NCI-H2227 (cell line): Measurements from ENCODE around the gene ANKRD40CL.
"Not testable (repeated sequence)": the region's sequence is repeated elsewhere in the genome, so short reads cannot be mapped to it uniquely, and the experiment has no call there.

Experiments used
- DNase-seq: peaks from one replicate; lab custom pipeline; 2025; ENCODE audit not compliant: unreplicated experiment; lab: John Stamatoyannopoulos, UW

The ANKRD40CL gene

GRCh38 chr17:50763716-50764475, 3.4 kb downstream of the ANKRD40CL start:
- DNase-seq = peak; percentile 41

DNA sequence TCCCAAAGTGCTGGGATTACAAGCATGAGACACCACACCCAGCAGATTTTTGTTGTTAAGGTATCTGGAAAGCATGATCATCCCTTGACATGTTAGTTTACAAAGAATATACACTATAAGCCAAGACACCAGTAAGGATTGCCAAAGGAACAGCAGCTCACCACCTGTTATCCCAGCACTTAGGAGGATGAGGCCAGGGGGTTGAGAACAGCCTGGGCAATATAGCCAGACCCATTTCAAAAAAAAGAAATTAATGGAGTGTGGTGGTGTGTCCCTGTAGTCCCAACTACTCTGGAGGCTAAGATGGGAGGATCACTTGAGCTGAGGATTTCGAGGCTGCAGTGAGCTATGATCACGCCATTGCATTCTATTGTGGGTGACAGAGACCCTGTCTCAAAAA, 5.1 kb downstream of the ANKRD40CL start:
- no peak for DNase-seq

- no peak for DNase-seq
Observed at GRCh38 chr17:50758989-50759544, 8.3 kb downstream of the ANKRD40CL start.

GRCh38 chr17:50758524-50758923, 8.8 kb downstream of the ANKRD40CL start:
- no peak for DNase-seq

DNA sequence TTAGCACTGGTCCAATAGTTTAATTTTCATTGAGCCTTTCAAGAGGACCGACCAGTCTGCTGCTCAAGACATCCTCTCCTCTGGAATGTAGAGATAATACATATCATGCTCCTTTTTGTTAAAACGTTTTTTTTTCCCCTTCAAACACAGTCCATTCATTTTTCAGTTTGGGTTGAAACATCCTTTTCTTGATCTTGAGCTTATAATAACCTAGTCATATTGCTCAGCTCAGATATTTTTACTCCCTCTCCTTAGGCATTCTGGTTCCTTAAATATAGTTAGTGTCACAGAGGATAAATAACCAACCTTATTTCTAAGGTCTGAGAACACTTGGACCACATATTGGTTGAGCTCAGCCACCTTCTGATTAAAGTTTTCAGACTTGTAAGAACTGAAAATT, 12.8 kb downstream of the ANKRD40CL start:
- DNase-seq = no peak

- no peak for DNase-seq
Observed at GRCh38 chr17:50749245-50749644, 18.1 kb downstream of the ANKRD40CL start.

GRCh38 chr17:50745631-50746030, 21.7 kb downstream of the ANKRD40CL start:
- DNase-seq = no peak

DNA sequence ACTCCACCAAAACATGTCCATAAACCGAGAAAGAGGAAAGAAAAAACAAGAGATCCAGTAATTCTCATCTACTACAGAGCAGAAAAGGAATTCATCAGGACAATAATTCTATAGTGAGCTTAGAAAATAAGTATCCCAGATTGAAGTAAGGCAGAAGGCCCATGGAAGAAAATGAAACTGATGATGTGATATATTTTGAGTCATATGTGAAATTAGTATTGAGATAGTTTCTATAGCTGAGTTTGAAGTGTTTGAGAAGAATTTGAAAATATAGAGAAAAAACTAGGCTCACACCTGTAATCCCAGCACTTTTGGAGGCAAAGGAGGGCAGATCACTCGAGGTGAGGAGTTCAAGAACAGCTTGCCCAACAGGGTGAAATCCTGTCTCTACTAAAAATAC, 28.2 kb downstream of the ANKRD40CL start:
- no peak for DNase-seq

GRCh38 chr17:50737118-50737698, 30.1 kb downstream of the ANKRD40CL start:
- no peak for DNase-seq

DNA sequence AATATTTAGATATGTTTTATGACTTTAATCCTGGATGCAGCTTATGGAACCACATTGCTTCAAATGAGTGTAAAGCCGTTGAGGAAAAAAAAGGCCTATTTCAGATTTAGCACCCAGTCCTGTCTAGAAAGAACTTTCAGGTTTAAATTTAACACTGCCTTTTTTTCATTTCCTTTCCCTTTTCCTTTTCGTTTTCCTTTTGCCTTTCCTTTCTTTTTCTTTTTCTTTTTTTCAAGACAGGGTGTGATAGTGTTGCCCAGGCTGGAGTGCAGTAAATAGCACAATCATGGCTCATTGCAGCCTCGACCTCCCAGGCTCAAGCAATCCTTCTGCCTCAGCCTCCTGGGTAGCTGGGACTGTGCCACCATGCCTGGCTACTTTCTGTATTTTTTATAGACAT, 32.0 kb downstream of the ANKRD40CL start:
- DNase-seq = no peak

DNA sequence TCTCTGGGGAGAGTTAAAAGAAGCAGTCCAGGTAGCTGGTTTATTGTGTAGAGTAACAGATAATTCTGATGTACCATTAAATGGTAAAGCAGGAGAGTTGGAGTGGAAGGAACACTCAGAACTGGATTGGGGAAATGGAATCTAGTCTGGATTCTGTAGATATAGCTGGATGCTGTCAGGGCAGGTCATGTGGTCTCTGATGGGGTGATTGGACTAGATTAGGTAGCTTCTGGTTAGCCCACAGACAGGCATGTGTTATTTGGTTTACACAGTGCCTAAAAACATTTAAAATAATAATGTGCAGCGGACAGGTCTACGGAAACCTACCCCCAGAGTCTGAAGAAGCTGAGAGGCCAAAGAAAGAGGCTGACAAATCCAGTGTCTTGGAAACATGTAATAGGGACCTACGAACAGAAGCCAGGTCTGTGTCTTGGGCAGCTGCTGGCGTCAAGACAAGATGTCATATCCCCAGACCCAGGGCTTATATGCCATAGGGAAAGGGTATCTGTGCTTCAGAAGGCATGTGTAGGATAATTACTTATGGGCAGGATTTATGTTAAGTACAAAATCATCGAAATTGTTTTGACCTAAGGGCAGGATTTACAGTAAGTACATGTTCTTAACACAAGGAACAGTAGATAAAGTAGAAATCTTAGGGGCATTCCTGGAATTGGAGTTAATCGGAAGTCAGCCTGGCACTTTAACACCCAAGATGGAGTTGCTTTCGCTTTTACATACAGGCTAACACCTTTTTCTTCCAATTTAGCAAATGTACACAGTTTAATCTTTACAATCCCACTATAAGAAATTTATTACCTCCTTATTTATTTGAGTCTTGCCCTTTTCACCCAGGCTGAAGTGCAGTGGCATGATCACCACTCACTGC, 35.5 kb downstream of the ANKRD40CL start:
- DNase-seq = no peak

DNA sequence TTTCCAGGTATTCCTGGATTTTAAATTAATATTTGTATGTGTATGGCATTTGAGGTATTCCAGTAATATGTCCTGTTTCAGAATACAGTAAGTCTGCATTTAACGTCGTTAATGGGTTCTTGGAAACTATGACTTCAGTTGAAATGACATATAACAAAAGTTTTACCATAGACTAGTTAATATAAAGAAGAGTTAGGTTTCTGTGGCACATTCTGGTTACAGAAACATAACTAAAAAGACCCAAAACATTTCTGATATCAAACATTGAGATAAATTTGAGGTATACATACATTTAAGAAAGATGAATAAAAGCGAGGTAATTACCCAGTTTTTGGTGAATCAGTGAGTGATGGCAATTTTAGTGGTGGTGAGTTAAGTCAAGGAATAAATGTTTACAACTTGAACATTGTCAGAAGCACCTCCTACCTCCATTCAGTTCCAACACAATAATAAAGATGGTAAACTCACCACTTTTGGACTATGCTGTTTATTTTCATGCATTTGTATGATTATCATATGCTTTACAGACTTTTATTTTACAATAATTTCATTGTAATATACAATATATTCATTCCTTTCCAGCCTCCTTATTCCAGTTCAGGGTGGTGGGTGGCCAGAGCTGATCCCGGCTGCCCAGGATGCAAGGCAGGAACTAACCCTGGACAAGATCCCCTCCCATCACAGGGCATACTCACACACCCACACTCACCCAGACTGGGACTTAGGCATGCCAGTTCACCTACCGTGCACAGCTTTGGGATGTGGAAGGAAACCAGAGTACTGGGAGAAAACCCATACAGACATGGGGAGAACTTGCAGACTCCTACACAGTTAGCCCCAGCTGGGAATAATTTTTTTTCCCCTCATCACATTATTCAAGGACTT, 38.2 kb downstream of the ANKRD40CL start:
- no peak for DNase-seq

DNA sequence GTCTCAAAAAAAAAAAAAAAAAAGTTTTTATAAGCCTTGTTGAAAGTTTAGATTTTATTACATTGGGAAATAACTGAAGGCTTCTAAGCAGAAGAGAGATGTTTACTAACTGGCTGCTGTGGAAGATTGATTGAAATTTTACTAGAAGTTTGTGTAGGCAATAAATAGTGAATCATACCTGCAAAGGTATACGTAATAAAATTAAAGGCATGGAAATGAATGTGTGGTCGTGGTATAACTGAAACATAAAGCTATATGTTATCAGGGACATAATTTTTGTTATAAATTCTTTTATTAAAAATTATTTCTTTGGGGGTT, 39.2 kb downstream of the ANKRD40CL start:
- DNase-seq = no peak

DNA sequence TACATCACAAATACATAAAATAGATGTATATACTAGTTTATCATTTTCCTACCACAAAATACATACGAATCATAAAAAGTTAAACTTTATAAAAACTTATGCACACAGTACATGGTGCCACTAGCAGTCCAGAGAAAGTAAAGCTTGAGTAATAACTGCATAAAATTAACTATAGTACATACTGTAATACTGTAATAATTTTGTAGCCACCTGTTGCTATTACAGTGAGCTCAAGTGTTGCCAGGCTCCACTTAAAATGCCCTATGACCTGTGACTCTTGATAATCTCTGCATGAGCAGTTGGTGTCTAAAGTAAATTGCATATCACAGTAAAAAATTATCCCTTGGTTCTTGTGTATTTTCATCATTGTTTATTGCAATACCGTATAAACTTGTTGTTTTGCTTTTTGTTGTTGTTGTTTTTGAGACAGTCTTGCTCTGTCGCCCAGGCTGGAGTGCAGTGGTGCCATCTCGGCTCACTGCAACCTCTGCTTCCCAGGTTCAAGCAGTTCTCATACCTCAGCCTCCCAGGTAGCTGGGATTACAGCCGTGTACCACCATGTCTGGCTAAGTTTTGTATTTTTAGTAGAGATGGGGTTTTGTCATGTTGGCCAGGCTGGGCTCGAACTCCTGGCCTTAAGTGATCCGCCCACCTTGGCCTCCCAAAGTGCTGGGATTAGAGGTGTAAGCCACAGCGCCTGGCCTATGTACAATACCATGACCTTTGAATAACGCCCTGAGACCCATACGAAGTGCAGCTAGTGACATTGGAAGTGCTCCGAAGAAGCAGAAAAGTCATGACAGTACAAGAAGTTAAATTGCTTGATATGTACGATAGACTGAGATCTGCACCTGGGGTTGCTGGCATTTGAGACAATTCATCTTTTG, 41.3 kb downstream of the ANKRD40CL start:
- no peak for DNase-seq

DNA sequence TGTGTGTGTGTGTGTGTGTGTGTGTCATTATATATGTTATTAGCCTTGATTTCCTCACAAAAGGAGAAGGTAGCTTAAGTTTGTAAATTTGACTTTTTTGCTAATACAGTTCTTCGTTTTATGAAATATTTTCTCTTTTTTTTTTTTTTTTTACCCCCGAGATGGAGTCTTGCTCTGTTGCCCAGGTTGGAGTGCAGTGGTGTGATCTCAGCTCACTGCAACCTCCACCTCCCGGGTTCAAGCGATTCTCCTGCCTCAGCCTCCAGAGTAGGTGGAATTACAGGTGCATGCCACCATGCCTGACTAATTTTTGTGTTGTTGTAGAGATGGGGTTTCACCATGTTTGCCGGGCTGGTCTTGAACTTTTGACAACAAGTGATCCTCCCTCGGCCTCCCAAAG, 42.7 kb downstream of the ANKRD40CL start:
- not testable (repeated sequence) for DNase-seq

DNA sequence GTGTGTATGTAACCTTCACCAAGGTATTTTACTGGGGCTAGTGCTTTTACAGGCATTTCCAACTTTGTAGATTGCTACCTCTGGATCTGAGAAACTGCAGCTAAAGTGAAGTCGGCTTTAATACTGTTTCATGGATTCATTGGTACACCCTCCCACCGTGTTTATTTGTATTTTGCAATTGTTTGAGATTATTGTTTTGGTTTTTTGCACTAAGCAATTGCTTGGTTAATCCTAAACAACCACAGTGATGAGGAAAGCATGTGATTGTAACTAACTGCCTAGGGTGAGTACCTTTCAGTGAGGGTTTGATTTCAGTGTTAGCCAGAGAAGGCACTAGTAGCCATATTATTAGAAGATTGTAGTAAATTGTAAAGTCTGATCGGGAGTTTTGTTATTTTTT, 44.6 kb downstream of the ANKRD40CL start:
- no peak for DNase-seq

- DNase-seq = no peak
Observed at GRCh38 chr17:50721194-50722010, 45.9 kb downstream of the ANKRD40CL start.

DNA sequence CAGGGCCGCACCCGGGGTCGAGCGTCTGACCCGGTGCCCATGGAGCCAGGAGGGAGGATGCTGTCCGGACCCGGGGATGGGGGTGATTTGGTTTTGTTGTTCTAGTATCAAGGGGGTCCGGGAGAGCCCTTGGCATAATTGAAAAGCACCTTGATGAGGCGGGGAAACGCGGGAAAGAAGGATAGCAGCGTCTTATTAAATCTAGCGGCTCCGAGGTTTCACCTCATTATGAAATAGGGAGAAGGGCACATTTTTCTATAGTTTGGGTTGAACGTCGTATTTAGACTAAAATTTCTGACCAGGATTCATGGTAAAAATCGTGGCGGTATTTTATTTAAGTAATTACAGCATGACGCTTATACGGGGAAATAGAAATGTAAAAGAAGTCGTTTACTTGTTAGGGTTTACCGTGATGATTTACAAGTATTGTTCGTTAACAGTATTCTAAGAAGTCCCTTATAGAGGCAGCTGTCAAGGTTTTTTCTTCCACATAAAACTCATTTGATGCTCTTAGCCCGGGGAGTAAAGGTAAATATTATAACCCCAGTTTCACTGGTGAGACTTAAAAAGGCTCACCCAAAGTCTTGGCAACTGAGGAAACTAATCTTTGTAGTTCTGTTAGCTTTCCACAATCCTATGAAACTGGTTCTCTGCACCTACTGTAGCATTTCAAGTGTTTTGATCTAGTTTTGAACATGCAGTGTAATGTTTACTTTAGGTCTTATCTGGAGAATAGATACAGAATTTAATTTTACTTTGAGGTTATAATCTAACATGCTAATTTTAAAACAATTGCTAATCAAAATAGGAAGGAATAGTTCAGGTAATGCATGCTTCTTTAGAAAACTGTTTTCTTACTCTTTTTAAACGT, 47.2 kb downstream of the ANKRD40CL start:
- DNase-seq = no peak
